GM10266 (cell line): ENCODE data around the gene ZP1.
A peak's percentile ranks its signal among the peaks of the same experiment; 100 is the strongest.

ENCODE experiments used
- DNase-seq: peaks from one replicate; pipeline ENCODE4 v3.0.0; 2012; ENCODE audit errors: extremely low spot score
- TF ChIP-seq, protein P1 (sequence below): IDR thresholded peaks from 2 replicates; pipeline ENCODE4 v1.5.1; 2012; ENCODE audit warnings: mild to moderate bottlenecking, low read depth; ENCODE audit not compliant: control insufficient read depth, insufficient read depth; ENCODE audit errors: missing control alignments

The ZP1 gene

DNA sequence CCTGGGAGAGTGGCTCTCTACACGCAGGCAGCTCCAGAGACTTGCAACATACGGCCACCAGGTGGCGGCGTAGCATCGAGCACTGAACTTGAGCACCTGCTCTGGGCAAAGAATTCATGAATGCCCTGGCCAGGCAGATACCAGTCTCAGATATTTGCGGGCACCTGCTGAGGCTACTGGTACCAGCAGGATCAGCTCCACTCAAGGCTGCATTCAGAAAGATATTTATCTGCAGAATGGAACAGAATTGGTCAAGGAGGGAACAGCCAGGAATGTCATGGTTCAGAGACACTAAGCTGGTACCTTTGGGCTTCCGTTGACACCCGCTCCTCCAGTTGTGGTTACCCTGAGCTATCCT, 36.2 kb upstream of the ZP1 start:
- DNase-seq, result peak; percentile 79

DNA sequence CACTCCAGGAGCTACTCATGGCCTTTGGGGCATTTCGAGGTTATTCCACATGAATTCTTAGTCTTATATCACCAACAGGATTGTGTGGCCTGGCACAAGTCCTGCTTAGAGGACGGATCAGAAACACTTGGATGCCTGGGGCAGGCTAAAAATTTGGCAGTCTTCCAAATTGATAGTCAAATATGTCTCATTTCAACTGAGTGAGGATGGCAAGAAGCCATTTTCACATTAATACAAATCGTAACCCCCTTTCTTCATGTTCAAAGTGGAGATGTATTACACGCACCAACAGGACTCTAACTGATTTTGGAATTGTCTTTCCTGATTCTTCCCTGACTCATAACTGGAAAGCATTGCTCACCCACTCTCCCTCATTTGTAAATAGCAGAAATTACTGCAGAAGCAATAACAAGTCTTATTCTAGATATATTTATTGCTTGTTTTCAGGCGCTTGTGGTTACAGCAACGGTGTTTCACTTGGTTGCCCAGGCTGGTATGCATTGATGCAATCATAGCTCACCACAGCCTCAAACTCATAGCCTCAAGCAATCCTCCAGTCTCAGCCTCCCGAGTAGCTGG, 35.8 kb upstream of the ZP1 start:
- TF ChIP-seq, protein P1, sequence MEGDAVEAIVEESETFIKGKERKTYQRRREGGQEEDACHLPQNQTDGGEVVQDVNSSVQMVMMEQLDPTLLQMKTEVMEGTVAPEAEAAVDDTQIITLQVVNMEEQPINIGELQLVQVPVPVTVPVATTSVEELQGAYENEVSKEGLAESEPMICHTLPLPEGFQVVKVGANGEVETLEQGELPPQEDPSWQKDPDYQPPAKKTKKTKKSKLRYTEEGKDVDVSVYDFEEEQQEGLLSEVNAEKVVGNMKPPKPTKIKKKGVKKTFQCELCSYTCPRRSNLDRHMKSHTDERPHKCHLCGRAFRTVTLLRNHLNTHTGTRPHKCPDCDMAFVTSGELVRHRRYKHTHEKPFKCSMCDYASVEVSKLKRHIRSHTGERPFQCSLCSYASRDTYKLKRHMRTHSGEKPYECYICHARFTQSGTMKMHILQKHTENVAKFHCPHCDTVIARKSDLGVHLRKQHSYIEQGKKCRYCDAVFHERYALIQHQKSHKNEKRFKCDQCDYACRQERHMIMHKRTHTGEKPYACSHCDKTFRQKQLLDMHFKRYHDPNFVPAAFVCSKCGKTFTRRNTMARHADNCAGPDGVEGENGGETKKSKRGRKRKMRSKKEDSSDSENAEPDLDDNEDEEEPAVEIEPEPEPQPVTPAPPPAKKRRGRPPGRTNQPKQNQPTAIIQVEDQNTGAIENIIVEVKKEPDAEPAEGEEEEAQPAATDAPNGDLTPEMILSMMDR, result no peak
- no peak for DNase-seq

More for the DNA sequence above, 36.2 kb upstream of the ZP1 start:
- TF ChIP-seq, protein P1, result peak; percentile 93

DNA sequence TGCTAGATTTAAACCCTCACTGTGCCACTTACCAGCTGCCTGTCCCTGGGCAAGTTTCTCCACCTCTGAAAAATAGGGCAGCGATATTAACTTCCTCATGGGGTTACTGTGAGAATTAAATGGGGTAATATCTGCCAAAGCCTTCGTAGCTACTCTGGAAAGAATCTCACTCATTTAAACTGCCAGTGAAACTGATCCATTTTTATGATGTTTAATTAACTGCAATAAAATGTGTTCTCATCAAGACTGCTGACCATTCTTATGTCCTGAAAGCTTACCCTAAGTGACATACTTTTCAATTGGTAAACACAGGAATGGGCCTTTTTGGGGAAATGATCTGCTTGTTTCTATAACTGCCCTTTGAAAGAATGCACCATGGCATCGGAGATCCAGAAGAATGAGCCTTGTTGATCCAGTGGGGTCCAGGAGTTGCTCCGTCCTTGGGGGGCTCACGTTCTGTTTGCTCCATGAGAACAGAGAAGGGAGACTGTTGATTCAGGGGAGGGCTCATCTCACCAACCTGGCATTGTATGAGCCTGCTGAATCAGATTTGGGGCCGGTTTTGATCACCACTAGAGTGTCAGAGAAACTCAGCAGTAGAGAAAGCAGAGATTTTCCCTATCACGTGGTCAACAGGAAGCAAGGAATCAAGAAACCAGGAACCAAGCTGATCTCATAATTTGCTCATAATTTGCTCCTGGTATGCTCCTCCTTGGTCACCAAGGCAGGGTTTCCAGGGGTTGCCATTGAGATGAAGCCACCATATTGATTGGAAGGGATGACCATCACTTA, 32.4 kb upstream of the ZP1 start:
- TF ChIP-seq, protein P1, result no peak

DNA sequence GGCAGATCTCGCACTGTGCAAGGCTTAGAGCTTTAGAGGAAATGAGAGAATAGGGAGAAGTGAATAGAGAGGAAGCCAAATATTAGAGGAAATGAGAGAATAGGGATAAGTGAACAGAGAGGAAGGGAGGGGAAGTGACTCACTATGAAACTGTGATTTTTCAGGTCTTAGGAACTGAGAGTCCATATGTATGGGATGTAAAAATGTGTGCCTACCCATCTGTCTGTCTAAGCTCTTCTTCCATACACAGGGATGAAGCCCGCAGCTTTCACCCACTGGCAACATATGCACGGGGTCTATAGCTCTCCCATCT, 31.9 kb upstream of the ZP1 start:
- no peak for DNase-seq
- TF ChIP-seq, protein P1, result no peak

More for the DNA sequence above, 32.4 kb upstream of the ZP1 start:
- DNase-seq, result no peak

DNA sequence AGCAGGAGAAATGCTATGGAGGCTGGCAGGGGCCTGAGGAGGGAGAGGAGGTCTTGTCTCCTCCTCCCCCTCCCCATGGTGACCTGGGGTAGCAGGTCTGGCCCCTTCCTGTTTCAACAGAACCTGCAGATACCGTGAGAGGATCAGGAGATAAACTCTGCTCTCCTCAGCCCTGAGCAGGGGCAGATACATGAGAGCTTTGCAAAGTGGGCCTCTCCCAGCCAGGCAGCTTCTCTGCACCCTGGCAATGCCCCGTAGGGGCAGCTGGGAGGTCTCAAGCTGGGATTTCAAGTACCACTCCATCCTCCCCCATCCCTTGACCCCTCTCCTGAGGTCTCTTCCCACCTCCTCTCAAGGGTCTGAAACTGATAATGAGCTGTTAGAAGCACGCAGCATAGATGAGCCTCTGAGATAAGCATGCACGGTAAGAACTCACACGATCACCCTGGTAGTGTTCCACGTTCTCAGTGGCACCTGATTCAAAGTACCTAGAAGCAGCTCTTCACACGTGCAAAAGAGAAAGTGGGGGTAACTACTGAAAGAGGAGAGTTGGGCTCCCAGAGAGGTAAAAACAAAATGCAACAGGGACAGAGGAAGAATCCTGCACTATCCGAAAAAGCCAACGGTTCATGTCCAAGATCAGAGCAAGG, 30.4 kb upstream of the ZP1 start:
- DNase-seq, result no peak
- TF ChIP-seq, protein P1, result no peak

DNA sequence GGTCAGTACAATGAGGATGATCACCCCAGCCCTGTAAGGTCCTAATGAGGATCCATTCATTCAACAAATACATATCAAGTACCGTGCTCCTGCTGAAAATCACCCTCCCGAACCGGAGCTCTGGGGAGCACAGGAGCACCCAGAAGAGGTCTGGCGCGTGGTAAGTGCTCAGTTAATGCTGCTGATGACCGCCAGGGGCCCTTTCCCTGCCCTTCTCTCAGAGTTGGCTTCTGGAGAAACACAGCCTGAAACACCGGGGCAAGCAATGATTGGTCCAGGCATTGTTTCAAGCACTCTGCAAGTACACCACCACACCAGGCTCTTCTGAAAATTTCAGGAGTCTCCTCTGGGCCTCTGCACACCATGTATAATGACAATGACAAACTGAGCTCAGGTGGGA, 29.2 kb upstream of the ZP1 start:
- TF ChIP-seq, protein P1, result no peak
- DNase-seq, result no peak
